ENCODE measurements around the gene CASZ1. TPM values are rescaled to one million over a fixed set of nuclear protein-coding genes. Genes with fewer than 3 reads are reported as not detected.

The CASZ1 gene
- total RNA-seq, 1 experiment from 2014 or later, result 27.8 TPM

GRCh38 chr1:10663678-10664035 is 132.8 kb downstream of the CASZ1 start:
- no peaks in the 10 kb centered on the region for H3K9me3 ChIP-seq (ENCODE audit: control insufficient read depth, insufficient read depth, low read depth, low read length)
- ChIA-PET CTCF (no interaction called here), POLR2A (no interaction called here)
- DNase-seq (ENCODE audit: low read depth, low spot score) (no peak), ATAC-seq (peak; percentile 35; the same call in 1 of the 2 replicates)
- no peak for TF ChIP-seq REST (IDR thresholded peaks at IDR 0.05; ENCODE audit: insufficient read depth in 1 of 2, low read depth in 2 of 2, low read length in 1 of 2)
- TF ChIP-seq POLR2AphosphoS5 (IDR thresholded peaks at IDR 0.05; ENCODE audit: low read depth, low read length), result no peak
- TF ChIP-seq CTCF (IDR thresholded peaks at IDR 0.05), result no peak
- TF ChIP-seq TCF7L2 (IDR thresholded peaks at IDR 0.05; ENCODE audit: low read depth, low read length), result no peak
- TF ChIP-seq SIN3A (IDR thresholded peaks at IDR 0.05; ENCODE audit: borderline replicate concordance, insufficient read depth, low read depth, low read length), result no peak
- H3K27ac ChIP-seq (ENCODE audit: low read length), result no peak overlapping the region
- in situ Hi-C loops (cut with HindIII; ENCODE audit: low pct_unique_long_range_greater_than_20kb, low sequenced_read_pairs), result no loop called here
- no TSS peak for BruUV-seq (replicated peaks)
- no peaks in the 10 kb centered on the region for H3K4me1 ChIP-seq (ENCODE audit: control insufficient read depth, insufficient read depth, low read length)
- H3K4me3 ChIP-seq (ENCODE audit: low read depth in 2 of 2, low read length in 2 of 2), result no peak overlapping the region
- intact Hi-C loops (cut with micrococcal nuclease; ENCODE audit: unreplicated experiment), result no loop called here
- no peaks in the 10 kb centered on the region for H3K36me3 ChIP-seq (ENCODE audit: control insufficient read depth, insufficient read depth, low read length)
- no peaks in the 10 kb centered on the region for H3K27me3 ChIP-seq (ENCODE audit: control insufficient read depth, insufficient read depth, low read length)

- intact Hi-C loops (cut with micrococcal nuclease; ENCODE audit: unreplicated experiment), result no loop called here
- DNase-seq (ENCODE audit: low read depth, low spot score) (no peak), ATAC-seq (no peak)
- Histone ChIP-seq H3K27ac (ENCODE audit: low read length) (no peak overlapping the region), H3K4me1 (ENCODE audit: control insufficient read depth, insufficient read depth, low read length) (no peaks in the 10 kb centered on the region), H3K36me3 (ENCODE audit: control insufficient read depth, insufficient read depth, low read length) (no peaks in the 10 kb centered on the region), H3K4me3 (ENCODE audit: low read depth in 2 of 2, low read length in 2 of 2) (no peak overlapping the region), H3K9me3 (ENCODE audit: control insufficient read depth, insufficient read depth, low read depth, low read length) (no peaks in the 10 kb centered on the region), H3K27me3 (ENCODE audit: control insufficient read depth, insufficient read depth, low read length) (no peaks in the 10 kb centered on the region)
- TF ChIP-seq SIN3A (IDR thresholded peaks at IDR 0.05; ENCODE audit: borderline replicate concordance, insufficient read depth, low read depth, low read length) (no peak), POLR2AphosphoS5 (IDR thresholded peaks at IDR 0.05; ENCODE audit: low read depth, low read length) (no peak), CTCF (IDR thresholded peaks at IDR 0.05) (no peak), TCF7L2 (IDR thresholded peaks at IDR 0.05; ENCODE audit: low read depth, low read length) (no peak), REST (IDR thresholded peaks at IDR 0.05; ENCODE audit: insufficient read depth in 1 of 2, low read depth in 2 of 2, low read length in 1 of 2) (no peak)
- BruUV-seq (replicated peaks), result no TSS peak
- CTCF ChIA-PET, result no interaction called here
- in situ Hi-C loops (cut with HindIII; ENCODE audit: low pct_unique_long_range_greater_than_20kb, low sequenced_read_pairs), result no loop called here
- POLR2A ChIA-PET, result no interaction called here
Measured at GRCh38 chr1:10662824-10663677, 133.4 kb downstream of the CASZ1 start.

Data from Panc1 (cell line).